GM19351 (cell line): ENCODE data around the gene MRPL54.

Experiments used
- ATAC-seq: cut with Tn5 transposase; IDR thresholded peaks from one replicate; pipeline ENCODE4 v1.9.1; 2021; ENCODE audit warnings: mild to moderate bottlenecking, moderate library complexity; ENCODE audit not compliant: unreplicated experiment

Gene MRPL54

GRCh38 chr19:3762501-3763459 is at the start of gene MRPL54:
Gene MRPL54, plus strand, starts transcription at chr19:3762682. Its CDS starts 19 bp downstream, at chr19:3762701.
- ATAC-seq, result peak; percentile 70

GRCh38 chr19:3716147-3716668 is 46.3 kb upstream of the MRPL54 start:
- no peak for ATAC-seq

- ATAC-seq, result no peak
These were observed 42.6 kb upstream of the MRPL54 start for GRCh38 chr19:3719868-3720267.

GRCh38 chr19:3720349-3720917 is 42.0 kb upstream of the MRPL54 start:
- no peak for ATAC-seq

GRCh38 chr19:3721131-3721886 is 41.2 kb upstream of the MRPL54 start:
- ATAC-seq, result no peak

- no peak for ATAC-seq
These were observed 40.5 kb upstream of the MRPL54 start for GRCh38 chr19:3721887-3722442.

GRCh38 chr19:3722443-3723109 is 39.9 kb upstream of the MRPL54 start:
- no peak for ATAC-seq

GRCh38 chr19:3723110-3723488 is 39.4 kb upstream of the MRPL54 start:
- no peak for ATAC-seq

GRCh38 chr19:3723883-3724282 is 38.6 kb upstream of the MRPL54 start:
- no peak for ATAC-seq

- ATAC-seq, result no peak
These were observed 37.4 kb upstream of the MRPL54 start for GRCh38 chr19:3725121-3725520.

- no peak for ATAC-seq
These were observed 36.7 kb upstream of the MRPL54 start for GRCh38 chr19:3725640-3726310.

GRCh38 chr19:3730457-3730958 is 32.0 kb upstream of the MRPL54 start:
- no peak for ATAC-seq

GRCh38 chr19:3732108-3732507 is 30.4 kb upstream of the MRPL54 start:
- ATAC-seq, result no peak

GRCh38 chr19:3733549-3734309 is 28.8 kb upstream of the MRPL54 start:
- ATAC-seq, result no peak

- no peak for ATAC-seq
These were observed 28.2 kb upstream of the MRPL54 start for GRCh38 chr19:3734310-3734600.

- no peak for ATAC-seq
These were observed 26.3 kb upstream of the MRPL54 start for GRCh38 chr19:3736106-3736724.

- ATAC-seq, result no peak
These were observed 24.8 kb upstream of the MRPL54 start for GRCh38 chr19:3737487-3738205.
